Testis (tissue), 3 donors: Measurements from ENCODE around the gene GRK5. TPM values are rescaled to one million over a fixed set of nuclear protein-coding genes. Genes with fewer than 3 reads are reported as not detected.

Experiments
- DNase-seq: peaks from one replicate; pipeline ENCODE4 v3.0.0-alpha.2; 2019
- H3K27ac ChIP-seq, 2 donors: fragments of 200-600 bp; sonication (generic); one replicate each; pipeline ENCODE4 v1.5.1; 2019
- H3K27me3 ChIP-seq: fragments of 200-600 bp; sonication (generic); one replicate; pipeline ENCODE4 v1.5.1; 2019
- H3K36me3 ChIP-seq: fragments of 200-600 bp; sonication (generic); one replicate; pipeline ENCODE4 v1.5.1; 2017; ENCODE audit warnings: low read depth; ENCODE audit errors: missing control alignments
- H3K4me1 ChIP-seq: fragments of 200-600 bp; sonication (generic); one replicate; pipeline ENCODE4 v1.5.1; 2019
- H3K4me3 ChIP-seq, 2 donors: fragments of 200-600 bp; sonication (generic); one replicate each; pipeline ENCODE4 v1.5.1; 2017 to 2019
- H3K9me3 ChIP-seq: fragments of 200-600 bp; sonication (generic); one replicate; pipeline ENCODE4 v1.5.1; 2017
- CTCF ChIP-seq, 3 experiments: fragments of 450-650 bp in 2 of 3; fragments of 200-600 bp in 1 of 3; sonication (generic) in 1 of 3; IDR thresholded peaks; one replicate each; pipeline ENCODE4 v1.5.1; 2016 to 2019; ENCODE audit warnings: antibody characterized with exemption in 3 of 3, mild to moderate bottlenecking in 2 of 3, moderate library complexity in 1 of 3
- POLR2A ChIP-seq: fragments of 450-650 bp; IDR thresholded peaks from one replicate; pipeline ENCODE4 v1.6.1; 2017; ENCODE audit warnings: antibody characterized with exemption, mild to moderate bottlenecking, moderate library complexity
- WGBS, 2 donors: methylation state at CpG; one replicate each; pipeline ENCODE4 v1.1.5; 2018; 5-methylcytosine and 5-hydroxymethylcytosine counted together
- intact Hi-C: fragments of 100-400 bp; cut with DNase I; formaldehyde crosslinking; loops from one replicate; pipeline ENCODE4 v1.15.1; 2023; ENCODE audit warnings: low total_unique reads
- polyA plus RNA-seq: library from polyadenylated mRNA; stranded (reverse); fragments of 350-450 nt; fragmentation: Illumina TruSeq; extraction: RNeasy Lipid Tissue Mini Kit (QIAGEN cat#74804); gene quantifications from one replicate; pipeline ENCODE4 v1.2.3, GENCODE V29; 2014; ENCODE audit warnings: low read depth, low replicate concordance; ENCODE audit not compliant: insufficient read depth
- total RNA-seq, 2 donors: library from RNA; depleted of rRNA; stranded (reverse); fragments of >200 nt; gene quantifications; one replicate each; pipeline ENCODE4 v1.2.3, GENCODE V29; 2016

Gene GRK5
- total and polyA plus RNA-seq, 3 donors from 2014 or later, result 4.5 to 10.3 (median 5.5) TPM

GRCh38 chr10:119466076-119466475 is 258.7 kb downstream of the GRK5 start:
- no peaks in the 10 kb centered on the region for H3K4me1 ChIP-seq
- TF ChIP-seq CTCF (IDR thresholded peaks at IDR 0.05), result no peak
- no peak for TF ChIP-seq POLR2A
- no peaks in the 10 kb centered on the region for H3K36me3 ChIP-seq
- DNase-seq, result no peak
- intact Hi-C loops, result no loop called here
- H3K27ac ChIP-seq, result no peak overlapping the region
- no peaks in the 10 kb centered on the region for H3K9me3 ChIP-seq
- H3K4me3 ChIP-seq, result no peak overlapping the region
- 62 to 66% methylated on average over 10 of the region's 10 CpGs for WGBS, 2 donors
- no peaks in the 10 kb centered on the region for H3K27me3 ChIP-seq

- TF ChIP-seq CTCF (IDR thresholded peaks at IDR 0.05) (no peak), POLR2A (no peak)
- Histone ChIP-seq H3K4me3 (no peak overlapping the region), H3K27ac (no peak overlapping the region), H3K9me3 (no peaks in the 10 kb centered on the region), H3K27me3 (no peaks in the 10 kb centered on the region), H3K4me1 (no peaks in the 10 kb centered on the region), H3K36me3 (no peaks in the 10 kb centered on the region)
- no peak for DNase-seq
- intact Hi-C loops, result no loop called here
- 53 to 70% methylated on average over 5 to 7 of the region's 7 CpGs for WGBS, 2 donors
Measured at GRCh38 chr10:119466655-119467054, 259.3 kb downstream of the GRK5 start.

GRCh38 chr10:119468542-119469324 is 261.4 kb downstream of the GRK5 start:
- Histone ChIP-seq H3K36me3 (no peaks in the 10 kb centered on the region), H3K27ac (no peak overlapping the region), H3K27me3 (no peaks in the 10 kb centered on the region), H3K9me3 (no peaks in the 10 kb centered on the region), H3K4me1 (no peaks in the 10 kb centered on the region), H3K4me3 (no peak overlapping the region)
- 69 to 82% methylated on average over 13 of the region's 13 CpGs for WGBS, 2 donors
- TF ChIP-seq CTCF (IDR thresholded peaks at IDR 0.05) (no peak), POLR2A (no peak)
- intact Hi-C loops, result no loop called here
- no peak for DNase-seq

- Histone ChIP-seq H3K27me3 (no peaks in the 10 kb centered on the region), H3K9me3 (no peaks in the 10 kb centered on the region), H3K4me3 (no peak overlapping the region), H3K36me3 (no peaks in the 10 kb centered on the region), H3K4me1 (no peaks in the 10 kb centered on the region), H3K27ac (no peak overlapping the region)
- no peak for TF ChIP-seq POLR2A
- TF ChIP-seq CTCF (IDR thresholded peaks at IDR 0.05), result no peak
- DNase-seq, result no peak
- intact Hi-C loops, result no loop called here
- 97 to 100% methylated on average over 2 to 8 of the region's 8 CpGs for WGBS, 2 donors
Measured at GRCh38 chr10:119469325-119469707, 261.9 kb downstream of the GRK5 start.

GRCh38 chr10:119469846-119470245 is 262.5 kb downstream of the GRK5 start:
- Histone ChIP-seq H3K27me3 (no peaks in the 10 kb centered on the region), H3K9me3 (no peaks in the 10 kb centered on the region), H3K36me3 (no peaks in the 10 kb centered on the region), H3K4me3 (no peak overlapping the region), H3K27ac (no peak overlapping the region), H3K4me1 (no peaks in the 10 kb centered on the region)
- WGBS, 2 donors, result 63 to 77% methylated on average over 7 of the region's 7 CpGs
- DNase-seq, result no peak
- intact Hi-C loops, result no loop called here
- TF ChIP-seq POLR2A, result no peak
- no peak for TF ChIP-seq CTCF (IDR thresholded peaks at IDR 0.05)
